ENCODE data around the gene CCDC9B. TPM values are rescaled to one million over a fixed set of nuclear protein-coding genes. Genes with fewer than 3 reads are reported as not detected.

CCDC9B gene
- total and polyA plus RNA-seq, 9 donors: 1.8 to 22.2 (median 7.3) TPM

GRCh38 chr15:40298216-40298935 lies 42.4 kb downstream of the CCDC9B start:
- Histone ChIP-seq H3K36me3 (no peaks in the 10 kb centered on the region), H3K27ac (no peak overlapping the region), H3K27me3 (no peaks in the 10 kb centered on the region), H3K4me3 (no peak overlapping the region), H3K4me1 (ENCODE audit: insufficient read depth) (no peaks in the 10 kb centered on the region), H3K9me3 (no peaks in the 10 kb centered on the region)
- no peak for DNase-seq
- WGBS, 3 donors: 91 to 94% (median 92%) methylated on average over 17 of the region's 17 CpGs
- intact Hi-C loops (cut with DNase I): no loop called here
- no peak for TF ChIP-seq POLR2A (IDR thresholded peaks at IDR 0.05)

GRCh38 chr15:40297356-40297755 lies 43.4 kb downstream of the CCDC9B start:
- no peaks in the 10 kb centered on the region for H3K4me1 ChIP-seq (ENCODE audit: insufficient read depth)
- intact Hi-C loops (cut with DNase I): no loop called here
- H3K9me3 ChIP-seq: no peaks in the 10 kb centered on the region
- WGBS, 3 donors: 88 to 91% (median 89%) methylated on average over 10 of the region's 10 CpGs
- no peak overlapping the region for H3K4me3 ChIP-seq
- TF ChIP-seq POLR2A (IDR thresholded peaks at IDR 0.05): no peak
- TF ChIP-seq CTCF (IDR thresholded peaks at IDR 0.05): no peak
- TF ChIP-seq EP300 (IDR thresholded peaks at IDR 0.05): no peak
- H3K36me3 ChIP-seq: no peaks in the 10 kb centered on the region
- H3K27ac ChIP-seq: no peak overlapping the region
- DNase-seq: no peak
- no peaks in the 10 kb centered on the region for H3K27me3 ChIP-seq

- no peaks in the 10 kb centered on the region for H3K36me3 ChIP-seq
- no peak overlapping the region for H3K4me3 ChIP-seq
- no peaks in the 10 kb centered on the region for H3K27me3 ChIP-seq
- H3K9me3 ChIP-seq: no peaks in the 10 kb centered on the region
- no peaks in the 10 kb centered on the region for H3K4me1 ChIP-seq (ENCODE audit: insufficient read depth)
- no peak for DNase-seq
- intact Hi-C loops (cut with DNase I): no loop called here
- TF ChIP-seq EP300 (IDR thresholded peaks at IDR 0.05) (no peak), CTCF (IDR thresholded peaks at IDR 0.05) (no peak), POLR2A (IDR thresholded peaks at IDR 0.05) (no peak)
- WGBS, 3 donors: 77 to 84% (median 84%) methylated on average over 5 of the region's 5 CpGs
- no peak overlapping the region for H3K27ac ChIP-seq
These were observed 44.0 kb downstream of the CCDC9B start for GRCh38 chr15:40296561-40297230.

GRCh38 chr15:40295877-40296560 lies 44.7 kb downstream of the CCDC9B start:
- 59 to 65% (median 65%) methylated on average over 12 of the region's 12 CpGs for WGBS, 3 donors
- intact Hi-C loops (cut with DNase I): no loop called here
- TF ChIP-seq CTCF (IDR thresholded peaks at IDR 0.05): no peak
- no peak for TF ChIP-seq POLR2A (IDR thresholded peaks at IDR 0.05)
- TF ChIP-seq EP300 (IDR thresholded peaks at IDR 0.05): no peak
- H3K4me3 ChIP-seq: no peak overlapping the region
- no peak for DNase-seq
- no peaks in the 10 kb centered on the region for H3K27me3 ChIP-seq
- no peak overlapping the region for H3K27ac ChIP-seq
- peaks cover 1% of the 10 kb centered on the region for H3K4me1 ChIP-seq (ENCODE audit: insufficient read depth)
- no peaks in the 10 kb centered on the region for H3K9me3 ChIP-seq
- no peaks in the 10 kb centered on the region for H3K36me3 ChIP-seq
